Osteocyte (in vitro differentiated cells): ENCODE measurements around the gene ECE1. TPM values are rescaled to one million over a fixed set of nuclear protein-coding genes. Genes with fewer than 3 reads are reported as not detected.
A peak's percentile ranks its signal among the peaks of the same experiment; 100 is the strongest.

ENCODE experiments used
- DNase-seq: peaks from one replicate; pipeline ENCODE4 v3.0.0; 2021; ENCODE audit warnings: mixed read lengths; ENCODE audit not compliant: unreplicated experiment; ENCODE audit errors: extremely low spot score
- H3K27ac Mint-ChIP-seq: one replicate; pipeline ENCODE4 v1.8.0; 2021; ENCODE audit warnings: mild to moderate bottlenecking, mixed read lengths; ENCODE audit not compliant: unreplicated experiment
- H3K27me3 Mint-ChIP-seq: one replicate; pipeline ENCODE4 v1.8.0; 2021; ENCODE audit warnings: mixed read lengths; ENCODE audit not compliant: unreplicated experiment
- H3K36me3 Mint-ChIP-seq: one replicate; pipeline ENCODE4 v1.8.0; 2021; ENCODE audit warnings: mixed read lengths; ENCODE audit not compliant: unreplicated experiment
- H3K4me1 Mint-ChIP-seq: one replicate; pipeline ENCODE4 v1.8.0; 2021; ENCODE audit warnings: mixed read lengths; ENCODE audit not compliant: unreplicated experiment
- H3K4me3 Mint-ChIP-seq: one replicate; pipeline ENCODE4 v1.8.0; 2021; ENCODE audit warnings: mild to moderate bottlenecking, moderate library complexity, mixed read lengths; ENCODE audit not compliant: unreplicated experiment
- H3K9me3 Mint-ChIP-seq: one replicate; pipeline ENCODE4 v1.8.0; 2021; ENCODE audit warnings: mixed read lengths; ENCODE audit not compliant: unreplicated experiment
- total RNA-seq: library from RNA; stranded (reverse); gene quantifications from 2 replicates; pipeline ENCODE4 v1.2.1, GENCODE V29; 2021
- TF ChIP-seq, protein P1 (sequence below): fragments of 200-600 bp; sonication (generic); IDR thresholded peaks from 2 replicates; pipeline ENCODE4 v1.5.0; 2021; ENCODE audit warnings: antibody characterized with exemption, mild to moderate bottlenecking, moderate library complexity

The ECE1 gene
- total RNA-seq, 1 donor from 2014 or later, result 217 TPM

DNA sequence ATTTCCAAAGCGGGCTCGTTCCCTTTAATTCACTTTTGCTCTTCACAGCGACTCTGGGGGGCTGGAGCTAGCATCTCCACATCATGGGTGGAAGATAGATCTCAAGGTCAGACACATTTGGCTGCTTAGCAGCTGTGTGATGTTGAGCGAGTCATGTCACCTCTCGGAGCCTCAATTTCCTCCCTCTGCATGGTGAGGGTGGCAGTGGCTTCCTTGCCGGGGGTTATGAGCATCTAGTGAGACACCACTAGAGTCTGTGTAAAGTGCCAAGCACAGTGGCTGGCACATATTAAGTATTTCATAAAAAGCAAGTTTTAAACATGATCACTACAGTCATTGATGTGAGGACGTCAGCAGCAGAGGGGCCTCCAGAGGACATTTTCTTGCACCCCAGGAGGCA lies 16.9 kb upstream of the ECE1 start:
- no peak overlapping the region for H3K4me3 Mint-ChIP-seq
- DNase-seq, result no peak
- peak overlapping the region; percentile 75 for H3K27ac Mint-ChIP-seq
- H3K9me3 Mint-ChIP-seq, result no peaks in the 10 kb centered on the region
- H3K27me3 Mint-ChIP-seq, result no peaks in the 10 kb centered on the region
- H3K4me1 Mint-ChIP-seq, result peaks cover 85% of the 10 kb centered on the region
- TF ChIP-seq, protein P1, sequence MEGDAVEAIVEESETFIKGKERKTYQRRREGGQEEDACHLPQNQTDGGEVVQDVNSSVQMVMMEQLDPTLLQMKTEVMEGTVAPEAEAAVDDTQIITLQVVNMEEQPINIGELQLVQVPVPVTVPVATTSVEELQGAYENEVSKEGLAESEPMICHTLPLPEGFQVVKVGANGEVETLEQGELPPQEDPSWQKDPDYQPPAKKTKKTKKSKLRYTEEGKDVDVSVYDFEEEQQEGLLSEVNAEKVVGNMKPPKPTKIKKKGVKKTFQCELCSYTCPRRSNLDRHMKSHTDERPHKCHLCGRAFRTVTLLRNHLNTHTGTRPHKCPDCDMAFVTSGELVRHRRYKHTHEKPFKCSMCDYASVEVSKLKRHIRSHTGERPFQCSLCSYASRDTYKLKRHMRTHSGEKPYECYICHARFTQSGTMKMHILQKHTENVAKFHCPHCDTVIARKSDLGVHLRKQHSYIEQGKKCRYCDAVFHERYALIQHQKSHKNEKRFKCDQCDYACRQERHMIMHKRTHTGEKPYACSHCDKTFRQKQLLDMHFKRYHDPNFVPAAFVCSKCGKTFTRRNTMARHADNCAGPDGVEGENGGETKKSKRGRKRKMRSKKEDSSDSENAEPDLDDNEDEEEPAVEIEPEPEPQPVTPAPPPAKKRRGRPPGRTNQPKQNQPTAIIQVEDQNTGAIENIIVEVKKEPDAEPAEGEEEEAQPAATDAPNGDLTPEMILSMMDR, result no peak
- H3K36me3 Mint-ChIP-seq, result no peaks in the 10 kb centered on the region

DNA sequence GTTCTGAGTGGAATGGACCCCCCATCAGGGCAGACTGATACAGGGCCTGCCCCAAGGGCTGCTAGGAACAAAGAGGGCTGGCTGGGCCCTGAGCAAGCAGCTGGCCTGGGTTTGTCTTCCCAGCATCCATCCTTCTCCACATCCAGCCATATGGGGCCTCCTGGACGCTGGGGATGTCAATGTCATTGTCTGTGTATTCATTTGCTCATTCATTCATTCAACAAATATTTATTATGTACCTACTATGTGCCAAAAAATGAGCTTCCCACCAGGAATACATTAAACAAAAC lies 15.6 kb upstream of the ECE1 start:
- H3K4me1 Mint-ChIP-seq, result peaks cover 81% of the 10 kb centered on the region
- no peaks in the 10 kb centered on the region for H3K27me3 Mint-ChIP-seq
- TF ChIP-seq, protein P1, result no peak
- no peak overlapping the region for H3K4me3 Mint-ChIP-seq
- peak overlapping the region; percentile 89 for H3K27ac Mint-ChIP-seq
- no peaks in the 10 kb centered on the region for H3K36me3 Mint-ChIP-seq
- H3K9me3 Mint-ChIP-seq, result no peaks in the 10 kb centered on the region
- no peak for DNase-seq

DNA sequence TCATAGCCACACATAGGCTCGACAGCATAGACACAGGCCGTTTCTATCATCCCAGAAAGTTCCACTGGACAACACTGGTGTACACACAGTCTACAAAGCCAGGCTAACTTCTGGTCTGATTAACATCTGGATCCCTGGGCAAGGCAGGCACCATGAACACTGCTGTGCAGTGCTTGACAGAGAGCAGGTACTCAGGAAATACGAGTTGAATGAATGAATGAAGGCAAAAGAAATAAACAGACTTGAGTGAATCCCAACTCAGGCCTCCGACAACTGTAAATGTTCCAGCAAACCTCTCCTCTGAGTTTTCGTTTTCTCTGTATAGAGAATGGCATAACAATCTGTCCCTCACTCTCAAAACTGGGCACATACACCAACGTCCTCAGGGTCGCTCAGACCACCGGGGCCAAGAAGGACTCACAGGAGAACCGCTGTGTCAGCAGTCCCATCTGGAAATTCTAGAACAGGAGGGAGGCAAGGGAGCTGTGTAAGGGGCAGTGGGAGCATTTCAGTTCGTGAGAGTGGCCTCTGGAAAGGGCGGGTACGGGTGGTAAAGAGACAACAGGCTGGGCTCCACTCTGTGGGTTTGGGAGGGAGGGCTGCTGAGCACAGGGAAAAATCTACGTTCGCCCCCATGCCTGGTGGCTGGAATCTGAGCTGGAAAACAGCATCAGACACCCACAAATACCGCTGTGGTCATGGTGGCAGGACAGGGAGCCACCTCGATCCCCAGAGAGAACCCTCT lies 15.1 kb upstream of the ECE1 start:
- Mint-ChIP-seq H3K27ac (peak overlapping the region; percentile 89), H3K9me3 (no peaks in the 10 kb centered on the region), H3K4me1 (peaks cover 81% of the 10 kb centered on the region), H3K36me3 (no peaks in the 10 kb centered on the region), H3K27me3 (no peaks in the 10 kb centered on the region), H3K4me3 (no peak overlapping the region)
- TF ChIP-seq, protein P1, result no peak
- no peak for DNase-seq

DNA sequence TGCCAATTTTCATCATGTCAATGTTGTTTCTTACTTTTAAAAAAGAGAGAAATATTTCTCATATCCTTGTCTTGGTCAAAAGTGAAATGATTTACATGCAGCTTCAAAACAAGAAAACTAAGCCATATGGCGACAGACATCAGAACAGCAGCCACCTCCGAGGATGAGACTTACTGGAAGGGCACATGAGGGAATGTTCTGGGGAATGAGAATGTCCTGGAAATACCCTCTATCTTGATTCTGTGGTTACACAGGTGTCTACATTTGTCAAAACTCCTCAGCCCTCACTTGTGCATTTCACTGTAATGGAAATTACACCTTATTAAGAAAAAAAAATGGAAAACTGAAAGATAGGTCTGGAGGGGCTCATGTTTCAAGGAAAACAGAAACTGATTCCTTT lies 14.2 kb upstream of the ECE1 start:
- no peak for DNase-seq
- Mint-ChIP-seq H3K36me3 (no peaks in the 10 kb centered on the region), H3K27me3 (no peaks in the 10 kb centered on the region), H3K9me3 (no peaks in the 10 kb centered on the region), H3K4me1 (peaks cover 81% of the 10 kb centered on the region), H3K4me3 (no peak overlapping the region), H3K27ac (peak overlapping the region; percentile 89)
- TF ChIP-seq, protein P1, result no peak

DNA sequence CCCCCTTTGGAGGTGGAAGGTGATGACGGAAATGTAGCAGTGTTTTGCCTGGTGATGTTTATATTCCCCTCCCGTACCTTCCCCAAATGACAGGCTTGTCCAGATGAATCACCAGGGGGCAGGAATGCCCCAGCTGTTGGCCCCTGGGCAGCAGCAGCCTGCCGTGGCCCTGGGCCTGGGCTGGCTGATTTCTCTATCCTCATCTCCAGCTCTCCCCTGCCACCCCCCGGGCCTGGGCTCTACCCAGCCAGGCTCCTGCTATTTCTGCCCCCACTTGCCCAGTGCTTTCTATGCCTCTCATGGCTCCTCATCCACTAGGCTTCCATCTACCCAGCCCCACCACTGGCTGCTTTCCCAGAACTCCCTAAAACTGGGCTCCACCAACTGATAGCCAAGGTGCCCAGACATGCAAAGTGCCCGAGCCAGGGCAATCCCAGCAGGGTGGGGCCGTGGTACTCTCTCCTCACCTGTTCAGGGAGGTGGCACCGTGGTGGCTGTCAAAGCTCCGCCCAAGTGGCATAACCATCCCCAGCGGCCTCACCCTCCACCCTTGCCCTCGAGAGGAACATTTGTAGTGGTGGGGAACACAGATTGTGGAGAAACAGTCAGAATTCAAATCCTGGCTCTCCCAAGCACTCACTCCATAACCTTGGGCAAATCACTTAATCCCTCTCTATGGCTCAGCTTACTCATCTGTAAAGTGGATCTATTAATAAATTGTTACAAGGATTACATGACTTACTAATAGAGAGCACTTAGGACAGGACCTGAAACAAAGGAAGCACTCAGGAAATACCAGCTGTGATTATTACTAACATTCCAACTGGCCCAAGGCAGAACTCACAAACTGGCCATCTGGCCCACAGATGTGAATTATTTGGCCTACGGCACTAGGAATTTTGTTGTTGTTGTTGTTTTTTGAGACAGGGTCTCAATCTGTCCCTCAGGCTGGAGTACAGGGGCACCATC lies 12.8 kb upstream of the ECE1 start:
- no peak overlapping the region for H3K4me3 Mint-ChIP-seq
- H3K27ac Mint-ChIP-seq, result peak overlapping the region; percentile 89
- no peaks in the 10 kb centered on the region for H3K9me3 Mint-ChIP-seq
- peaks cover 76% of the 10 kb centered on the region for H3K4me1 Mint-ChIP-seq
- H3K27me3 Mint-ChIP-seq, result no peaks in the 10 kb centered on the region
- DNase-seq, result no peak
- TF ChIP-seq, protein P1, result peak; percentile 22
- peaks cover 6% of the 10 kb centered on the region for H3K36me3 Mint-ChIP-seq
